KOPT-K1 (cell line): ENCODE results near the gene RFX7.
"Not testable (repeated sequence)": the region's sequence is repeated elsewhere in the genome, so short reads cannot be mapped to it uniquely, and the experiment has no call there.

Experiments used
- H3K27ac ChIP-seq: fragments of 200-600 bp; sonication (generic); 2 replicates; pipeline ENCODE4 v1.5.1; 2016; ENCODE audit warnings: antibody characterized with exemption, mild to moderate bottlenecking, low read depth, low read length; ENCODE audit not compliant: poor library complexity, severe bottlenecking
- H3K36me3 ChIP-seq: fragments of 200-600 bp; sonication (generic); 2 replicates; pipeline ENCODE4 v1.5.1; 2017; ENCODE audit warnings: antibody characterized with exemption, mild to moderate bottlenecking, low read length, moderate library complexity; ENCODE audit not compliant: insufficient read depth
- H3K9me3 ChIP-seq: fragments of 200-600 bp; sonication (generic); 2 replicates; pipeline ENCODE4 v1.5.1; 2017; ENCODE audit warnings: antibody characterized with exemption, low read length, mild to moderate bottlenecking; ENCODE audit not compliant: insufficient read depth, poor library complexity, severe bottlenecking

The RFX7 gene

GRCh38 chr15:56202701-56203100 is 41.0 kb downstream of the RFX7 start:
- Histone ChIP-seq H3K36me3 (peaks cover 21% of the 10 kb centered on the region), H3K27ac (no peak overlapping the region), H3K9me3 (no peaks in the 10 kb centered on the region)

DNA sequence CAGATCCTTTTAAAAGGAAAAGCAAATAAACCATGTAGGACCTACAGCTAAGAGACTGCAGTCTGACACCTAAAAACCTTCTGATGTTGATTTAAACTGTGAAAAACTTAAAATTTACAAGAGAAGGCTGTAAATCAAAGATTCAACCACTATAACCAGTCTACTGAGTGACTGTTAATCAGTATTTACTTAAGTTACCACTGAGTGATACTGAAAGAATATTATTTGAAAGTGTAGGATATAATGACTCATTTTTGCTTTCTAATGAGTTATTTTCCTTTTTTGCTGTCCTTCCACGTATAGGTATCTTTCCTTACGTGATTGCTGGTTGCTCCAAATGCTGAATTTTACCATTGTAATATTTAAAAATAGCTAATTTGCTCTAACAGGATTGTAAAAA is 44.6 kb downstream of the RFX7 start:
- H3K36me3 ChIP-seq: peaks cover 24% of the 10 kb centered on the region

DNA sequence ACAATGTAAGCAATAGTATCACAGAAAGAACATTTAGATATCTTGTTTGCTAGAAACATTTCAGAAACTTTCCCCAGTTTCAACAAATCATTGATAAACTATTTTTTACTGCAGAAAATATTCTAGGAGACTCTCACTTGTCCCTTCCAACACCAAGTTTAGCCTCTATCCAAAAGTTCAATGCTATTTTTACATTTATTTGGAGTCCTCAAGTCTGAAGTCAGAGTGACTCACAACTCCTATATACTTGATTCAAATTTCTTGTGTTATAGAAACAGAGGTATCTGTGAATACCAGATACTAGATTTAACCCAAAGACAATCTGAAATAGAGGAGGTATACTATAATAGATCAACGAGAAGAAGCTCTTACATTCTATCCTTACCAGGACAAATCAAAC is 49.6 kb downstream of the RFX7 start:
- peaks cover 16% of the 10 kb centered on the region for H3K36me3 ChIP-seq
- no peaks in the 10 kb centered on the region for H3K9me3 ChIP-seq
- H3K27ac ChIP-seq: no peak overlapping the region

More for the DNA sequence above, 44.6 kb downstream of the RFX7 start:
- Histone ChIP-seq H3K9me3 (no peaks in the 10 kb centered on the region), H3K27ac (no peak overlapping the region)

GRCh38 chr15:56192659-56193442 is 50.8 kb downstream of the RFX7 start:
- Histone ChIP-seq H3K36me3 (peaks cover 15% of the 10 kb centered on the region), H3K27ac (no peak overlapping the region), H3K9me3 (no peaks in the 10 kb centered on the region)

- Histone ChIP-seq H3K36me3 (peaks cover 6% of the 10 kb centered on the region), H3K27ac (no peak overlapping the region), H3K9me3 (peaks cover 12% of the 10 kb centered on the region)
These were observed 56.0 kb downstream of the RFX7 start for GRCh38 chr15:56187665-56188064.

DNA sequence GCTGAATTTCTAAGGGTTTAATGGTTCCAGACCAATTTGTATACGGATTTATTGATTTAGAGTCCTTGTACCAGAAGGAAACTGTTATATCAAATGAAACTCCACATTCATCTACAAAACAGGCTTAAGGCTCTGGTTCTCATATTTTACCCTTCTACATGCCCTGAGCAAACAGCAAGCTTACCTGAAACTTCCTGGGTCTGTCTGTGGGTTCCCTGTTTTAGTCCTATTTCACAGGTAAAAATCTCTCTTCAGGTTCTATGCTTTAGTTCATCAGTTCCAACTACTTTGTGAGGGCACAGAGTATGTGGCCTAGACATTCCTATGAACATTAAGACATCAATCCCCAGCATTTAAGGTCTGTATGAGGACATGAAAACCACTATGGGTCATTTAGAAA is 57.7 kb downstream of the RFX7 start:
- H3K9me3 ChIP-seq: peaks cover 12% of the 10 kb centered on the region
- no peaks in the 10 kb centered on the region; the same call in 1 of the 2 replicates for H3K36me3 ChIP-seq
- H3K27ac ChIP-seq: no peak overlapping the region

- Histone ChIP-seq H3K27ac (no peak overlapping the region), H3K36me3 (no peaks in the 10 kb centered on the region), H3K9me3 (peaks cover 12% of the 10 kb centered on the region)
These were observed 59.2 kb downstream of the RFX7 start for GRCh38 chr15:56184516-56184915.

GRCh38 chr15:56180851-56181250 is 62.8 kb downstream of the RFX7 start:
- Histone ChIP-seq H3K27ac (no peak overlapping the region), H3K36me3 (peaks cover 6% of the 10 kb centered on the region), H3K9me3 (peaks cover 12% of the 10 kb centered on the region)

DNA sequence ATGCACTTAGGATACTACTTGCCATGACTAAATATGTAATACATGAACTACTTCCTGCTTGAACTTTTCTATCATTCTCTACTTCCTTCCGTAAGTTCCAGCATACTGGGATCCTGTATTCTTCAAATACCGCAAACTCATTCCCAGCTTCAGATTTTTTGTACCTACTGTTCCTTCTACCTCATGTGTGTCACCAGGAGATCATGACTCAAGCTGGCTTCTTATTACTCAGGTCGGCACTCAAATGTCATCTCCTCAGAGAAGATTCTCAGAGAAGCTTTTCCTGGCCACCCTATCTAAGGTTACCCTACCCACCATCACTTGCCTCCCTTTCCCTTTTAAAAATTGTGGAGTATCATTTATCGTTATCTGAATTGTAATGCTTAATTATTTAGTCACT is 66.7 kb downstream of the RFX7 start:
- Histone ChIP-seq H3K9me3 (no peaks in the 10 kb centered on the region), H3K36me3 (peaks cover 27% of the 10 kb centered on the region), H3K27ac (no peak overlapping the region)

DNA sequence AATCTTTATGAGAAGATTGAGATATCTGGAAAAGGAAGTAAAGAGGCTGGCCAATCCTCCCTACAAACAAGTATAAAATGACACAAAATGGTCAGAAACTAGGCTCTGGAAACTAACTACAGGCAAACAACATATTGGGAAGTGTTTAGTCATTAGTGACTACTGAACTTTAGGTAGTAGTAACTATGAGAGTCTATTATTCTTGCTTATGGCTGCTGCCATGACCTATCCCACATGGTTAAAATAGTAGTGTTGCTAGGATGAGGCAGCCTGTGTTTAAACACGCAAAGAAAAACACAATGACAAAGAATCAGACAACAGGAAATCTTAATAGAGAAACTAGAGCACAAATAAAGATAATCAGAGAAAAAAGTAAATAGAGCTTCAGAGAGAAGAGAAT is 67.9 kb downstream of the RFX7 start:
- Histone ChIP-seq H3K27ac (no peak overlapping the region), H3K9me3 (no peaks in the 10 kb centered on the region), H3K36me3 (peaks cover 39% of the 10 kb centered on the region)

GRCh38 chr15:56174649-56175048 is 69.0 kb downstream of the RFX7 start:
- H3K9me3 ChIP-seq: no peaks in the 10 kb centered on the region
- H3K27ac ChIP-seq: no peak overlapping the region
- peaks cover 48% of the 10 kb centered on the region for H3K36me3 ChIP-seq

- Histone ChIP-seq H3K9me3 (no peaks in the 10 kb centered on the region), H3K36me3 (peaks cover 50% of the 10 kb centered on the region), H3K27ac (no peak overlapping the region)
These were observed 75.3 kb downstream of the RFX7 start for GRCh38 chr15:56168394-56168793.

- H3K27ac ChIP-seq: no peak overlapping the region
- peaks cover 19% of the 10 kb centered on the region for H3K36me3 ChIP-seq
- no peaks in the 10 kb centered on the region for H3K9me3 ChIP-seq
These were observed 78.4 kb downstream of the RFX7 start for GRCh38 chr15:56165234-56165633.

DNA sequence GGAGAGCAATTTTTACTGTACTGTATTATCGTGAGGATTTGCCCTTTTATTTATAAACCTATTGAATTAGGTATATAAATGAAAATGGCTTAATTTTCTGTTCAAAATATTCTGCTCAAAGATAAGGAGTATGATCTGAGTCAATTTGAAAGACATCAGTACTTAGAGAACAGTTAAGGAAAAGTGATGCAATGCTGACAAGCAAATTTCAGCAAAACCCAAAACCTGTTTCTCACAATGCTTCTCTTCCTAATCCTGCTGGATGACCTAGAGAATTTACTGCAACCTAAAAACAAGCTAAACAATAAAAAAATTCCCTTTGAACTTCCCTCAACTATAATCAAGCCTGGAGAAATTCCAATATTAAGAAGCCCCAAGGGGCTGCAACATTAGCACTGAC is 82.7 kb downstream of the RFX7 start:
- H3K36me3 ChIP-seq: peaks cover 12% of the 10 kb centered on the region
- H3K9me3 ChIP-seq: peaks cover 6% of the 10 kb centered on the region
- H3K27ac ChIP-seq: no peak overlapping the region

DNA sequence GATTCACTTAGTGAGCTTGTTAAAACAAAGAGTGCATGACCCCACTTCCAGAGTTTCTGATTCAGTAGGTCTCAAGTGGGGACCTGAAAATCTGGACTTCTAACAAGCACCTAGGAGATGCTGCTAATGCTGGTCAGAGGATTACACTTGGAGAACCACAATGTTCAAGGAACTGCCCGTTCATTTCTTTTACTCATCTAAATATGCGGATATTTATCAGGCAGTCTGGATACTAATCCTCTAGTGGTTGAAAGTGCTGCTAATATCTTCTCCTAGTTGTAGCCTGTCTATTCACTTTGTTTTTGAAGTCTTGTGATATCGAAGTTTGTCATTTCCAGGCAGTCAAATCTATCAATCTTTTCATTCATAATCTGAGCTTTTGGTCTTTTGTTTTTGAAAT is 86.8 kb downstream of the RFX7 start:
- no peak overlapping the region for H3K27ac ChIP-seq
- H3K36me3 ChIP-seq: peaks cover 12% of the 10 kb centered on the region
- peaks cover 31% of the 10 kb centered on the region for H3K9me3 ChIP-seq

- Histone ChIP-seq H3K9me3 (peaks cover 38% of the 10 kb centered on the region), H3K36me3 (peaks cover 12% of the 10 kb centered on the region)
- H3K27ac ChIP-seq: not testable (repeated sequence)
These were observed 88.4 kb downstream of the RFX7 start for GRCh38 chr15:56155278-56155677.
